NOMO-1 (cell line): ENCODE results near the gene CUTA.

Experiments
- DNase-seq, 2 experiments: peaks; one replicate each; lab custom pipeline; 2025; ENCODE audit not compliant: unreplicated experiment in 2 of 2; lab: John Stamatoyannopoulos, UW

CUTA gene

DNA sequence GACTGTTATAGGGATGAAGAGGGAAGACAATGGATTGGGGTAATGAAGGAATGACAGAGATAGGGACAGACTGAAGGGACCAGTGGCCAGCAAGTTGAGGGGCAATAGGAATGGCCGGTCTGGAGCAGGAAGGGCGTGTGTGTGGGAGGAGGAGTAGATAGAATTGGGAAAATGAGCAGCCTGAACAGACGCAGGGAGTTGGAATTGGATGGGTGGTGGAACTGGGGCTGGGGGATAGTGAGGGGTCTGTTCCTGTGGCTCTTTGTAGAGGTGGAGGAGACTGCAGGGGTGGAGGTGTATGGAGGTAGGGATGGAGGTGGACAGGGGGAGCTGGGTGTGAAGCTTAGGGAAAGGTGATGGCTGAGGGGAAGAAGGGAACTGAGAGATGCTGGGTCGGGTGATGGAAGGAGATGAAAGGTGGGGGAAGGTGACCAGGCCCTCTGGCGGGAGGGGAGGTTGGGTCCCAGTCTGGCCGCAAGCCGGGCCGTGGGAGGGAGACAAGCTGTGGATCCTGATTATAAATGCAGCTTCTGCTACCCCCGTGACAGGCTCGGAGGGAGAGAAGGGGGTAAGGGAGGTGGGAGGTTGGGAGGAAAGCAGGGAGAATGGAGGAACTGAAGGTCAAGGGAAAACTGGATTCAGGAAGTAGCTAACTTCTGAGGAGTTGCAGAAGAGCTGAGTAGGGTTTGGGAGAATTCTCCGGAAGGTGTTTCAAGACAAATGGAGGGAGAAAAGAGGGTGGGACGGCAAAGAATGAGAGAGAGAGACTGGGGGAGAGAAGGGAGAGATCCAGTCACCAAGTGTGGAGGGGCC is 7.2 kb upstream of the CUTA start:
- no peak for DNase-seq

DNA sequence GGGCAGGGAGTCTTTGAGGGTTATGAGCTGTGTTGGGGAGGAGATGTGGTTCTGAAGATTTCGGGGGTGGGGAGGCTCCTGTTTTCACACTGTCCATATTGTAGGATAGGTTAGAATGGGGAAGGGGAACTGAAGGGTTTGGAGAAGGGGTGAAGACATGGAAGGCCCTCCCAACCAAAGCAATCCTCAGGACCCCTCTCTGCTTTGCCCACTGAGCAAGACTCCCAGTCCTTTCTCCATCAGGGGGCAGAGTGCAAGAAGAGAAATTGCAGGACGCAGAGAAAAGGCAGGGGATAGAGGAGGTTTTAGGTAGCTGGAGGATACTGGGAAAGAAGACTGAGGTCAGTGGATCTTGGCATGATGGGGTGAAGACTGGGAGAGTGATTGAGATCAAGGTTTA is 5.9 kb upstream of the CUTA start:
- no peak for DNase-seq

DNA sequence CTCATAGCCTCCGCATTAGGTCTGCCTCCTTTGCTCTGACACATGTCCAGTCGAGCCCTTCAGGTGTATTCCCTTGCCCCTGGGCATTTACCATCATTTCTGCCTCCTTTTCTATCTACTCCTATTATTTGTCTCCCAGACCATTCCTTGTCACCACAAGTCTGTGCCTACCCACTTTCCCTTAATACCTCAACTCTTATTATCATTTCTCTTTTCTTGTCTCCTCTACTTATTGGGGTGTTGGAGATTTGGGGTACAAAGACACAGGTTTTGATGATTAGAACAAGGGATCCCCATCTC is 3.4 kb upstream of the CUTA start:
- no peak for DNase-seq

DNA sequence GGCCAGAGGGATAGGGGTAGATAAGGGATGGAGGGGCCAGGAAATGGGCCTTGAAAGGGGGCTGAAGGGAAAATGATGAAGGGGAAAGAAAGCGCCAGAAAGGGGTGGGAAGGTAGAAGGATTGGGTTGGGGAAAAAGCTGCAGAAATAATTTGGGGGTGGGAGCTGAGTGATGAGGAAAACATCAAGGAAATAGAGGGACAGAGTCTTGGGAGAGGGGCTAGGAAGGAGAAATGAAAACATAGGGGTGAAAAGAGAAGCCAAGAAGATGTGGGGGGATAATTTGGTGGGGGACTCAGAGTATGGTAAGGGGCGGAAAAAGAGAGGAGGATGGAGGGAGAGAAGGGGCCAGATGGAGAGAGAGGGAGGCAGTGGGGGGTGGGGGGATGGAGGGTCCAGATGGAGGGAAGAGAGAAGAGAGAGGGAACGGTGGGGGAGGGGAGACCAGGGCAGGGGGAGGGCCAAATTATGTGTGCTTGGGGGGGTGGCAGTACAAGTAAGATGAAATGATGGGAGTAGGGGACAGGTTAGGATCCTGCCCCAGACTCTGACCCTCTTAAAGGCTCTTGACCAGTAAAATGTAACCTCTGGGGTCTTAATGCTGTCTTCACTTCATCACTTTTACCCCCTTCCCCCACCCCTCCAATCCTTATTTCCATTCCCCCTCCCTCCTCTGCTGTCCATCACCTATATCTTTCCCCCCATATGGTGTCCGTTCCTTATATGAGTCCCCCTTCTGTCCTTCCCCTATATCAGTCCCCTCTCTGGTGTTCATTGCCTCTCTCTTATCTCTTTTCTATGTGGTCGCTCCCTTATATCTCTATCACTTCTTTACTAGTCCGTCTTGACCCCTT is 2.8 kb upstream of the CUTA start:
- no peak for DNase-seq

DNA sequence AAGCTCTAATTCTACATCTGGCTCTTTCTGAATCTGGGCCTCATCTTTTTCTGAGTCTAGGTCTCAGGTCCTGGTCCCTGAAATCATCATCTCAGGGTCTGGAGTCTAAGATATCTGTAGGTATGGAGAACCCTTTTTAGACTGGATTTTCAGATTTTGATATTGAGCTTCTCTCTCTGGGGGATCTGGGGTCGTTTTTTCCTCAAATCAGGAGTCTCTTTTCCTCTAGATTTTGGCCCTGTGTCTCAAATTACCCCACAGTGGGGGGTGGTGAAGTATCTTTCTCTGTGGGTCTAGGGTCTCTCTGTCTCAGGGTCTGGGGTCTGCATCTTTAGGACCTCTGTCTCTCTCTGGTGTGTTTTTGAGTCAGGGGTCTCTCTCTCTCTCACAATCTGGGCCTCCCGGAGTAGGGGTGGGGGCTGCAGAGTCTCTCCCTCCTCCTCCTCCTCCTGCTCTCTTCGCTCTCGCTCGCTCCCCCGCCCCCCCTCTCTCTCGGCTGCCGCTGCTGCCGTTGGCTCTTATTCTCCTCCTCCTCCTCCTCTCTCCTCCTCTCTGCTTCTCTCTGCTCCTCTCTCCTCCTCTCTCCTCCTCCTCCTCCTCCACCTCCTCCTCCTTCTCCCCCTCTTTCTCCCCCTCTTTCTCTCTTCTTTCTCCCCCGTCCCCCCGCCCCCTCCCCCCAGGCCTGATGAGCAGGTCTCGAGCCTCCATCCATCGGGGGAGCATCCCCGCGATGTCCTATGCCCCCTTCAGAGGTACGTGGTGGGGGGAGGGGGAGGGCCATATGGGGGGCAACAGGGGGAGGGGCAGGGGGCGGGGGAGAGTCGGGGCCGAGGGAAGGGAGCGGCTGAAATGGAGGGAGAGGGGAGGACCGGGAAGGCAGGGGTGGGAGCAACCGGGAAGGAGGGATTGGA is 1.9 kb upstream of the CUTA start, which contains the start of gene SYNGAP1:
Gene SYNGAP1 (plus strand): TSS at position 486 of the 911 bp plus-strand sequence. CDS start 200 bp downstream, at position 686.
- no peak for DNase-seq

DNA sequence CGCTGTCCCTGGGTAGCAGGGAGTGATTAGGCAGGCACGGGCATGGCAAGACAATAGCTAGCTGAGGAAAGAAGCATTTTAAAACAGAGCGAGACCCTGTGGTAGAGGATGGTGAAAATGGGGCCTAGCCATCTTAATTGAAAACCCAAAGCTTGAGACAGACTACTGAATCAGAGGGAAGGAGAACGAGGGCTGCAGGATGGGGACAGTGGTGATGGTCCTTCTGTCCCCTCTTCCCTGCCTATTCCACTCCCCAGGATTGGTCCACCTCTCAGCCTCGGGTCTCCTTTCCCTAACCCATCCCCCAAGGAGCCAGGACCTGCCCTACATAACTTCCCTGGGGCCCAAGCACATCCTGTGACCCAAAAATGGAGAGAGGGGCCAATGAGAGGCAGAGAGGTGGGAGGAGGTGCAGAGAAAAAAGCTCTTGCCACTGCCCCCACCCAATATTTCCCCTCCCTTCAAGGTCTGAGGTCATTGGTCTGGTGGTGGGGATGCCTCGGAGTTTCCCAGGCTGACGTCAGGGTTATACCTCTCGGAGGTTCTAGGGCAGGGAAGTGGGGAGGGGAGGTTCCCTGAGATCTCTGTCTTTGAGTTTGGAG is 884 bp upstream of the CUTA start:
- no peak for DNase-seq

DNA sequence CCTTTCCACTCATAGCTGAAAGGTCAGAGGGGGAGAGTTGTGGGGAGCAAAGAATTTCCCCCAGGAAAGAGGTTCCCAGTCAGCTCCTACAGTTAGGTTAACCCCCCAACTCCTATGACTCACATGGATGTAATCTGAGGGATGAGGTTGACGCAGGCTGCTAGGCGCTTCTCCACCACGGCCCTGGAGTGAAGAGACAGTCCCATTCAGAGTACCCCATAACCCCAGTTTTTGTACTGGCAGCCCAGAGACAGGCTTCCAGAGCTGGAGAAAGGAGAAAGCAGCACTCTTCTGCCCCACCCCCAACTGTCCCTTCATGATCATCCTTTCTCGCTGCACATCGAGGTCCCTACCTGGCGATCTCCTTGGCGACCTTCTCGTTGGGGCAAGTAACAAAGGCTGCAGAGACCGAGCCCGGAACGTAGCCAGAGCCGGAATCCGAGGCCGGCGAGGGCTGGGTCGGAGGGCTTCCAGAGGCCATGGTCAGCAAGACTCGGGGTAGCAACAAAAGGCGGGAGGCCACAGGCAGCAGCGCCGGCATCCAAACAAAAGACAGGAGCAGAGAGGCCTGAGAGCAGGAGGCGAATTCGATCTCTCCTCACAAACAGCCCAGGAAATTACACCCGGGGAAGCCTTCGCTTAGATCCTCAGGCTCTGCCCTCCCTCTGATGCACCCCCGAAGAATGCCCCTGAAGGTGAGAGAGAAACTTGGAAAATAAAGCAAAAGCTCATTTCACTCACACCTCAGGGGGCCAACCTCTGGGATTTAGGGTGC is 592 bp downstream of the CUTA start:
- no peak for DNase-seq

DNA sequence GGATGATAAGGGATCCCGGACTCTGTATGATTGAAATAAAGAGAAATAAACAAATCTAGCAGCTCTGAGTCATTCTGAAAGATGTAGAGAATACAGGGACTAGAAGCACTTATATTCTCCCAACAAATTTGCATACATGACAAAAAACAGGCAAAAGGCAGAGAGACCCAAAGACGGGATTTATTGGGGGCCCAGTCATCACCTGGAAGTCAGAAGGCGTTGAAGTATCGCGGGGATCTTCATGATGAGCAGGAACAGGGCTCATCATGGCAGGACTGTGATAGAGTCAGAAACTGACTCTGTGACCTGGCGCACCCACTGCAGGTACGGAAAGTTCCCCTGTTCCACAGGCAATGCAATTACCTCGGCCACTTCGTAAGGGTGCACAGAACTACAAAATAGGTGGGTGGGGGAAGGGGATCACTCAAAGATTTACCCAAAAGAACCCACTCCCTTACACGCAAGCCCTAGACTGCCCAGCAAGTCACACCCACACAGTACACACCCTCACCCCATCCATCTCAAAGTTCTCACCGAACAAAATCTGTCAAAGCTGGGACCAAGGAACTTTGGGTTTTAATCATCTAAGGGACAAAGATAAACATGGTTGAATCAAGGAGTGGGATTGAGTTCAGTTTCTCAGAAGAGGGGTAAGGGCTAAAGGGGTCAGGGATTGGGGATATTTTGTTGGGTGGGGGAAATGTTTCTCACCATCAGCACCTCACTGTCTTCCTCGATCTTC is 1.4 kb downstream of the CUTA start:
- DNase-seq, result no peak

DNA sequence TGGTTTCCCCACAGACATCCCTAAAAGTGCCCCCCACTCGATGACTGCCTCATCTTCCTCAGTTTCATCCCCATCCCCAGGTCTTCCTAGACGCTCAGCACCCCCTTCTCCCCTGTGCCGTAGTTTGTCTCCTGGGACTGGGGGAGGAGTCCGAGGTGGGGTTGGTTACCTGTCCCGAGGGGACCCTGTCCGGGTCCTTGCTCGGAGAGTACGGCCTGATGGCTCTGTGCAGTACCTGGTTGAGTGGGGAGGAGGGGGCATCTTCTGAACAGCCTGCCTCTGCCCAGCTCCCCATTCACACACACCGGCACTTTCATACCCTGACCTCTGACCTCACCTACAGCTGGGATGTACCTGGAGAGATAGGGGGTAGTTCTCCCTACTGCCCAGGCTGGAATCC is 2.1 kb downstream of the CUTA start:
- no peak for DNase-seq

DNA sequence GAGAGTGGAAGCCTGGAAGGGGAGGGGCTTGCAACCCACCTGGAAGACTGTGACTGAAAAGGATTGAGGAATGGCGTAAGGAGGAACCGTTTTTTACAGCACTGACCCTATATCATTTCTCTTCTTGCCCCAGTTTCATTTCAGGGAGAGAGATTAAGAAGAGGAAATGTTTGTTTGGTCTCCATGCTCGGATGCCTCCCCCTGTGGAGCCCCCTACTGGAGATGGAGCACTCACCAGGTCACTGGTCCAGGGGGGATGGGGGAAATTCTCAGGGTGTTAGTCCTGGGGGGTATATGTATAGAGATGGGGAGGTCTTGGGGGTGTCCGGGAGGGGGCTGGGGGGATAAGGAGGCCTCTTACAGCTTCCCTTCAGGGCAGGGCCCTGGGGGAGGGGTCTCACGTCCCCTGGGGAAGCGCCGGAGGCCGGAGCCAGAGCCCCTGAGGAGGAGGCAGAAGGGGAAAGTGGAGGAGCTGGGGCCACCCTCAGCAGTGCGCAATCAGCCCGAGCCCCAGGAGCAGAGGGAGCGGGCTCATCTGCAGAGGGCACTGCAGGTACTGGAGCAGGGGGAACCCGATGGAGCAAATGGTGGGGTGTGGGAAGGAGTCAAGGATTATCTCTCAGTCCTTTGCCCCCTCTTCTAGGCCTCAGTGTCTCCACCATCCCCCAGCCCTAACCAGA is 3.2 kb downstream of the CUTA start:
- no peak for DNase-seq

DNA sequence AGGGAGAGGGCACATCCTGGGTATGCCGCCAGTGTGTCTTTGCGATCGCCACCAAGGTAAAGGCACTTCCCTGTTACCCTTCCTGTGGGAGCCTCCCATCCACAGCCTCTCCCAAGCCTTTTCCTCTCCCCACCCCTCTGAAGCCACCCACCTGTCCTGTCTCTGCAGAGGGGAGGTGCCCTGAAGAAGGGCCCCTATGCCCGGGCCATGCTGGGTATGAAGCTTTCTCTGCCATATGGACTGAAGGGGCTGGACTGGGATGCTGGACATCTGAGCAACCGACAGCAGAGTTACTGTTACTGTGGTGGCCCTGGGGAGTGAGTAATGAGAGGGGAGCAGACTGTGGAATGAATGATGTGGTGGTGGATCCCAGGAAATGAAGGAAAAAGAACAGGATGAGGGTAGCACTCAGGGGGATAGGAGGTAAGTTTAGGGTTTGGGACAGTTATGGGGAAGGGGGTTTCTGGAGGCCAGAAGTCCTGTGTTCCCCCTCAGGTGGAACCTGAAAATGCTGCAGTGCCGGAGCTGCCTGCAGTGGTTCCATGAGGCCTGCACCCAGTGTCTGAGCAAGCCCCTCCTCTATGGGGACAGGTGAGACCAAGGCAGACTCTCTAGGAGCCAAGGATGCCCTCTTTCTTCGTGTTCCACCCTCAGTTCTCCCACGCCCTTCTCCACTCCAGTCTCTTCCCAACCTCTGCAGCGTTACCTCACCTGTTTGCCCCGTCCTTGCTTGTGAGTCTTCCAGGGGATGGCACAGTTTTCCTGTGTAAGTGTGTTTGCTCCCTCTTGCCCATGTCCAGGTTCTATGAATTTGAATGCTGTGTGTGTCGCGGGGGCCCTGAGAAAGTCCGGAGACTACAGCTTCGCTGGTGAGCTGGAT is 4.4 kb downstream of the CUTA start:
- DNase-seq, result no peak

DNA sequence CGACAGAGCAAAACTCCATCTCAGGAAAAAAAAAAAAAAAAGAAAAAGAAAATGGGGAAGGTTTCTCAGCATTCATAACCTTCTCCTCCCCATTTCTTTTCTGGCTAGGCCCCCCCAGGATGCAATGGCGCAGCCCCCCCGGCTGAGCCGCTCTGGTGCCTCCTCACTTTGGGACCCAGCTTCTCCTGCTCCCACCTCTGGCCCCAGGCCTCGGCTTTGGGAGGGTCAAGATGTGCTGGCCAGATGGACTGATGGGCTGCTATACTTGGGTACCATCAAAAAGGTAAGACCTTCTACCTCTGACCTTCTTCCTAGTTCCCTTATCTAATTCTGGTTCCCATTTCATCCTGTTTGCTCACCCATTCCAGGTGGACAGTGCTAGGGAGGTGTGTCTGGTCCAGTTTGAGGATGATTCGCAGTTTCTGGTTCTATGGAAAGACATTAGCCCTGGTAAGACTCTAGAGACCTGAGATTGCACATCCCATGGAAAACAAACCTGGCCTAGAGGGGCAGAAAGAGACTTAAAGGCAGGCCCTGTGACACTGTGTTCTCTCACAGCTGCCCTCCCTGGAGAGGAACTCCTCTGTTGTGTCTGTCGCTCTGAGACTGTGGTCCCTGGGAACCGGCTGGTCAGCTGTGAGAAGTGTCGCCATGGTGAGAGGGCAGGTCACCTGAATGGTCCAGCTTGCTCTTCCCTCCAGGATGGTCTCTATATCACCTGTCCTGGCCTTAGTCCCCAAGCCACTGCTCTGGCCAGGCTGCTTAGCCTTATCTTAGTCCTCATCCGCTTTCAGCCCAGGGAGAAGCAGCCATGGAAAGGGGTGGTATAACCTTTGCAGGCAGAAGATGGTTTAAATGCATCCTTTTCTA is 5.5 kb downstream of the CUTA start:
- DNase-seq, result no peak

DNA sequence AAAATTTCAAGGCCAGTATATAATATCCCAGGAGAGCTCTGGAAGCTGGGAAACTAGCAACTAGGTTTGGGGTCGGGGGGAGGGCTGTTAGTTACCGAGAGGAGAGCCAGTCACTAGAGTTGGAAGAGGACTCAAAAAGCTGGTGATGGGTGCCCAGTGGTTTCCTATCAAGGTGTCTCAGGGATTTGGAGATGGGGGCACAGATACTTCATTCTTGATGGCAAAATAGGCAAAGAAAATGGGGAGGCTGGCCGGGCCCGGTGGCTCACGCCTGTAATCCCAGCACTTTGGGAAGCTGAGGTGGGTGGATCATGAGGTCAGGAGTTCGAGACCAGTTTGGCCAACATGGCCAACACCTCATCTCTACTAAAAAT is 6.3 kb downstream of the CUTA start:
- DNase-seq, result no peak

DNA sequence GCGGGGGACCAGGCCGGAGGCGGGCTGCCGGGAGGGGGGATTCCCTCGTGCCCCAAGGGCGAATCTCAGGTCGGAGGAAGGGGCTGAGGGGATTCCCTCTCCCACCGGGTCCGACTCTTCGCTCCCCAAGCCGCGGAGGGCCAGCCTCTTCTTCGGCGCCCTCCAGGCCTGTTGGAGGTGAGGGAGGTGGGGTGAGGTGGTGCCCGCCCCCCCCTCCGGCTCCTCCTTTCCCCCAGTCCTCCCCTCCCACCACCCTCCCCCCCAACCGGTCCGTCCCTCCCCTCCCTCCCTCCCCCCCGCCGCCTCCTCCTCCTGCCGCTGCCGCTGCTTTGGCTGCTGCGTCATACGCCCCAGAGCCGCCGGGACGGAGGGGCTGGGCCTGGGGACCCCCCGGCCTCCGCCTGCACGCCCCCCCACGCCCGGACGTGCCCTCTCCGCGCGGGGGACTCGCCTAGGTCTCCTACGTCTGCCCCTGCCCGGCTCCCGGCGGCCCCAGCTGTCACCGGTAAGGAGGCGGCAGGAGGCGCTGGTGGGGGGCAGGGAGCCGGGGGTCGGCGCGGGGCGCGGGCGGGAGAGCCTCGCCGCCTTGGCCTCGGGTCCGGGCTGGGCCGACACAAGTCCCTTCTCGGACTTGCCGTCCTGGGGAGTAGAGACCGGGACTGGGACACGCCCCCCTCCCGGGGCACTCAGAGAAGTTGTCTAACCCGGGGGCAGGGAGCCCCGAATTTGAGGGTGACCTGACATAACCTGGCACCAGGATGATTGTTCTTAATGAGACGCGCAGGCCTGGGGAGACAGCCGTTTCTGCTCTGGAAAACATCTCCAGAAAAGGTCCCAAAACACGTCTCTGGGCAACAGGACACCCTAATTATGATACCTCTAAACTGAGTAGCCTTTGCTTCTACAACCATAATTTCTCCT is 6.9 kb downstream of the CUTA start, which contains the start of gene PHF1:
Gene PHF1 (plus strand): TSS at position 304 of the 921 bp plus-strand sequence. CDS start 1,250 bp downstream, outside the sequence.
- peak; percentile 85 to 86 for DNase-seq

DNA sequence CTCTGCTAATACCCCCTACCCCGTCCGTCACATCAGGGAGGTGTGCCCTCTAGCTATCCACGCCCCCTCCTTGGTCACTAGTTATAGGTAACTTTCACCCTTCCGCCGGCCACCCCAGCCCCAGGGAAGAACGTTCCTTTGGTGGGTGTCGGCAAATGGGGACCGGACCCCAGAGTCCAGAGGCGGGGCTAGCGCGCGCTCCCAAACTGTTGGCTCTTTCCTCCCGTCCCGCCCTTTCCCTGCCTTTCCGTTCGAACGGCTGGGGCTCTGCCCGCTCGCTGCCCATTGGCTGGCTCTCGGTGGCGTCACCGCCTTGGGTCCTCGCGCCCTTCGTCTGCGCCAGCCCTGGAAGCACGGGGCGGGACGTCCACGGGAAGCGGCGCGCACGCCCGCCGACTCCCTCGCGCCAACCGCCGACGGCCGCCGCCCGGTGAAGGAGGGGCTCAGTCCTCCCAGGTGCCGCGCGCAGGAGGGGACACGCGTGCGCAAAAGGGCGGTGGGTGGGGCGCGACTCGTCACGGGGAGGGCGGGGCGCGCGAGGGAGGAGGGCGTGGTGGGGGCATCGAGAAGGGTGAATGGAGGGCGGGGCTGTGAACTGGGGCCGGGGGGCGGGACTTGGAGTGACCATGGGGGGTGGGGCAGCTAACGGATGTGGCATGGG is 7.7 kb downstream of the CUTA start:
- DNase-seq, result peak; percentile 93 to 98
